GM23338 (cell line): ENCODE data around the gene PTPRB. TPM values are rescaled to one million over a fixed set of nuclear protein-coding genes. Genes with fewer than 3 reads are reported as not detected.

Source experiments
- ATAC-seq: fragments of 200-7000 bp; cut with Tn5 transposase; 3 replicates; pipeline ENCODE4 v1.9.1; 2020
- DNase-seq: peaks from one replicate; pipeline ENCODE4 v3.0.0-alpha.2; 2015; ENCODE audit warnings: low spot score
- H2AFZ ChIP-seq: fragments of 200-600 bp; sonication (generic); 2 replicates; pipeline ENCODE4 v1.8.0; 2016; ENCODE audit warnings: antibody characterized with exemption, mild to moderate bottlenecking, moderate library complexity
- H3F3A ChIP-seq: fragments of 200-600 bp; sonication (generic); replicated peaks from 2 replicates; pipeline ENCODE4 v1.8.0; 2017; ENCODE audit warnings: antibody characterized with exemption, mixed run types, low read depth
- H3K27ac ChIP-seq: fragments of 200-600 bp; sonication (generic); 2 replicates; pipeline ENCODE4 v1.6.1; 2016; ENCODE audit warnings: low read depth
- H3K27me3 ChIP-seq: fragments of 200-600 bp; sonication (generic); 2 replicates; pipeline ENCODE4 v1.8.0; 2016; ENCODE audit warnings: mild to moderate bottlenecking, mixed run types, moderate library complexity; ENCODE audit not compliant: insufficient read depth
- H3K36me3 ChIP-seq: fragments of 200-600 bp; sonication (generic); 2 replicates; pipeline ENCODE4 v1.8.0; 2016; ENCODE audit warnings: mild to moderate bottlenecking; ENCODE audit not compliant: insufficient read depth
- H3K4me1 ChIP-seq: fragments of 200-600 bp; sonication (generic); 2 replicates; pipeline ENCODE4 v1.8.0; 2016; ENCODE audit warnings: mild to moderate bottlenecking, moderate library complexity; ENCODE audit not compliant: insufficient read depth
- H3K4me2 ChIP-seq: fragments of 200-600 bp; sonication (generic); 2 replicates; pipeline ENCODE4 v1.7.1; 2017; ENCODE audit warnings: mixed run types
- H3K4me3 ChIP-seq: fragments of 200-600 bp; sonication (generic); 2 replicates; pipeline ENCODE4 v1.6.1; 2016; ENCODE audit warnings: mixed run types
- H3K79me2 ChIP-seq: fragments of 200-600 bp; sonication (generic); replicated peaks from 2 replicates; pipeline ENCODE4 v1.8.0; 2017; ENCODE audit warnings: mild to moderate bottlenecking; ENCODE audit not compliant: insufficient read depth
- H3K9me2 ChIP-seq: fragments of 200-600 bp; sonication (generic); 2 replicates; pipeline ENCODE4 v1.8.0; 2017; ENCODE audit not compliant: insufficient read depth
- H4K20me1 ChIP-seq: fragments of 200-600 bp; sonication (generic); replicated peaks from 2 replicates; pipeline ENCODE4 v1.8.0; 2017; ENCODE audit warnings: mild to moderate bottlenecking; ENCODE audit not compliant: insufficient read depth
- H3K27ac Mint-ChIP-seq: 2 replicates; pipeline ENCODE4 v1.8.0; 2020; ENCODE audit warnings: inconsistent platforms, mild to moderate bottlenecking, moderate library complexity, mixed read lengths
- H3K27me3 Mint-ChIP-seq: 3 replicates; pipeline ENCODE4 v1.8.0; 2022; ENCODE audit warnings: low read depth, mild to moderate bottlenecking, moderate library complexity, mixed read lengths, inconsistent platforms; ENCODE audit not compliant: insufficient read depth, poor library complexity
- H3K36me3 Mint-ChIP-seq: 3 replicates; pipeline ENCODE4 v1.8.0; 2021; ENCODE audit warnings: low read depth, mild to moderate bottlenecking, inconsistent platforms, moderate library complexity, mixed read lengths
- H3K4me1 Mint-ChIP-seq: 3 replicates; pipeline ENCODE4 v1.8.0; 2020; ENCODE audit warnings: mild to moderate bottlenecking, inconsistent platforms, mixed read lengths
- H3K4me3 Mint-ChIP-seq: 3 replicates; pipeline ENCODE4 v1.8.0; 2021; ENCODE audit warnings: moderate library complexity, mild to moderate bottlenecking, inconsistent platforms, mixed read lengths
- H3K9me3 Mint-ChIP-seq: 3 replicates; pipeline ENCODE4 v1.8.0; 2020; ENCODE audit warnings: moderate library complexity, mild to moderate bottlenecking, inconsistent platforms, mixed read lengths
- EZH2 ChIP-seq: fragments of 200-600 bp; sonication (generic); IDR thresholded peaks from one replicate; pipeline ENCODE4 v1.8.0; 2017; ENCODE audit warnings: antibody characterized with exemption, mild to moderate bottlenecking, low read depth; ENCODE audit not compliant: unreplicated experiment
- POLR2AphosphoS5 ChIP-seq: IDR thresholded peaks from 2 replicates; pipeline ENCODE4 v1.6.1; 2016; ENCODE audit warnings: antibody characterized with exemption, low read depth
- ZNF114 ChIP-seq: fragments of 250-450 bp; sonication (Bioruptor Pico); IDR thresholded peaks from 2 replicates; pipeline ENCODE4 v1.5.0; 2020; ENCODE audit warnings: mild to moderate bottlenecking, moderate library complexity
- ZNF462 ChIP-seq: fragments of 250-450 bp; sonication (Bioruptor Pico); IDR thresholded peaks from 2 replicates; pipeline ENCODE4 v1.5.0; 2020; ENCODE audit warnings: mild to moderate bottlenecking, moderate library complexity
- polyA plus RNA-seq: library from polyadenylated mRNA; unstranded; fragments of >200 nt; fragmentation: Nextera tagmentation; extraction: Ambion mirVana; gene quantifications from 2 replicates; pipeline ENCODE4 v1.2.1, GENCODE V29; 2016
- total RNA-seq: library from RNA; depleted of rRNA; stranded (reverse); fragments of >200 nt; shearing (Covaris generic); gene quantifications from 2 replicates; pipeline ENCODE4 v1.2.3, GENCODE V29; 2014
- TF ChIP-seq, protein P1 (sequence below), 2 experiments: fragments of 200-600 bp in 1 of 2; sonication (generic) in 1 of 2; conservative IDR thresholded peaks; 2 replicates each; pipeline versions ENCODE4 v1.5.1 to v1.6.1; 2016 to 2017; ENCODE audit warnings: antibody characterized with exemption in 2 of 2, low read depth in 2 of 2, mild to moderate bottlenecking in 2 of 2, moderate library complexity in 1 of 2

PTPRB gene
- total and polyA plus RNA-seq, 2 experiments from 2014 or later, result 0.13 to 1.7 TPM

- Histone ChIP-seq H3K4me1 (peaks cover 9% of the 10 kb centered on the region; the same call in 1 of the 2 replicates), H3F3A (no peaks in the 10 kb centered on the region), H3K4me2 (no peak overlapping the region), H2AFZ (no peak overlapping the region), H3K36me3 (no peaks in the 10 kb centered on the region), H3K27ac (no peak overlapping the region), H3K4me3 (no peak overlapping the region), H3K79me2 (no peaks in the 10 kb centered on the region), H3K27me3 (no peaks in the 10 kb centered on the region), H4K20me1 (no peaks in the 10 kb centered on the region), H3K9me2 (no peaks in the 10 kb centered on the region; the same call in 1 of the 2 replicates)
- Mint-ChIP-seq H3K4me3 (no peak overlapping the region), H3K27ac (no peak overlapping the region), H3K36me3 (no peaks in the 10 kb centered on the region), H3K27me3 (no peaks in the 10 kb centered on the region), H3K9me3 (no peaks in the 10 kb centered on the region), H3K4me1 (peaks cover 5% of the 10 kb centered on the region; the same call in 2 of the 3 replicates)
- ATAC-seq (no peak), DNase-seq (no peak)
- TF ChIP-seq EZH2 (no peak), ZNF114 (CRISPR knock-in tag) (no peak), ZNF462 (CRISPR knock-in tag) (no peak), POLR2AphosphoS5 (no peak)
- TF ChIP-seq, protein P1, sequence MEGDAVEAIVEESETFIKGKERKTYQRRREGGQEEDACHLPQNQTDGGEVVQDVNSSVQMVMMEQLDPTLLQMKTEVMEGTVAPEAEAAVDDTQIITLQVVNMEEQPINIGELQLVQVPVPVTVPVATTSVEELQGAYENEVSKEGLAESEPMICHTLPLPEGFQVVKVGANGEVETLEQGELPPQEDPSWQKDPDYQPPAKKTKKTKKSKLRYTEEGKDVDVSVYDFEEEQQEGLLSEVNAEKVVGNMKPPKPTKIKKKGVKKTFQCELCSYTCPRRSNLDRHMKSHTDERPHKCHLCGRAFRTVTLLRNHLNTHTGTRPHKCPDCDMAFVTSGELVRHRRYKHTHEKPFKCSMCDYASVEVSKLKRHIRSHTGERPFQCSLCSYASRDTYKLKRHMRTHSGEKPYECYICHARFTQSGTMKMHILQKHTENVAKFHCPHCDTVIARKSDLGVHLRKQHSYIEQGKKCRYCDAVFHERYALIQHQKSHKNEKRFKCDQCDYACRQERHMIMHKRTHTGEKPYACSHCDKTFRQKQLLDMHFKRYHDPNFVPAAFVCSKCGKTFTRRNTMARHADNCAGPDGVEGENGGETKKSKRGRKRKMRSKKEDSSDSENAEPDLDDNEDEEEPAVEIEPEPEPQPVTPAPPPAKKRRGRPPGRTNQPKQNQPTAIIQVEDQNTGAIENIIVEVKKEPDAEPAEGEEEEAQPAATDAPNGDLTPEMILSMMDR (conservative IDR thresholded peaks at IDR 0.05; ENCODE audit: low read depth in 2 of 2), result no peak
These were observed 79.5 kb downstream of the PTPRB start for GRCh38 chr12:70557583-70558191.
